HG03378 (cell line): ENCODE measurements around the gene CCT2.
"Not testable (repeated sequence)": the region's sequence is repeated elsewhere in the genome, so short reads cannot be mapped to it uniquely, and the experiment has no call there.

Source experiments
- ATAC-seq: cut with Tn5 transposase; IDR thresholded peaks from one replicate; pipeline ENCODE4 v1.9.1; 2021; ENCODE audit warnings: mild to moderate bottlenecking, moderate library complexity; ENCODE audit not compliant: unreplicated experiment

Gene CCT2

GRCh38 chr12:69583203-69583602 is 2.1 kb upstream of the CCT2 start:
- no peak for ATAC-seq

DNA sequence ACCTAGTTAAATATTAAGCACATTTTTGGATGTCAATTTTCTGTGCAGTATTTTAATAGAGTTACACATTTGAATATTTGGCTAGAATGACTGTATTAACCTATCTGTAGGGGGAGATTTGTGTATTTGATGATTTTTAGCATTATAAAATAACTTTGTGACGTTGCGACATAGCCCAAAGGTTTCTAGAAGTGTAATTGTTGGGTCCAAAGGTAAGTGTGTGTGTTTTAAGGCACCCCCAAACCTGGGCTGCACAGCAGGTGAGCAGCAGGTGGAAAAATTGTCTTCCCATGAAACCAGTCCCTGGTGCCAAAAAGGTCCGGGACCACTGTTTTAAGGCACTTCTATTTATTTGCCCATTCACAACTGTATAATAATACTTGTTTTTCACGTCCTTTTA is 3.3 kb downstream of the CCT2 start:
- no peak for ATAC-seq

GRCh38 chr12:69589082-69589481 is 3.8 kb downstream of the CCT2 start:
- ATAC-seq, result no peak

GRCh38 chr12:69595689-69596088 is 10.4 kb downstream of the CCT2 start:
- ATAC-seq, result no peak

DNA sequence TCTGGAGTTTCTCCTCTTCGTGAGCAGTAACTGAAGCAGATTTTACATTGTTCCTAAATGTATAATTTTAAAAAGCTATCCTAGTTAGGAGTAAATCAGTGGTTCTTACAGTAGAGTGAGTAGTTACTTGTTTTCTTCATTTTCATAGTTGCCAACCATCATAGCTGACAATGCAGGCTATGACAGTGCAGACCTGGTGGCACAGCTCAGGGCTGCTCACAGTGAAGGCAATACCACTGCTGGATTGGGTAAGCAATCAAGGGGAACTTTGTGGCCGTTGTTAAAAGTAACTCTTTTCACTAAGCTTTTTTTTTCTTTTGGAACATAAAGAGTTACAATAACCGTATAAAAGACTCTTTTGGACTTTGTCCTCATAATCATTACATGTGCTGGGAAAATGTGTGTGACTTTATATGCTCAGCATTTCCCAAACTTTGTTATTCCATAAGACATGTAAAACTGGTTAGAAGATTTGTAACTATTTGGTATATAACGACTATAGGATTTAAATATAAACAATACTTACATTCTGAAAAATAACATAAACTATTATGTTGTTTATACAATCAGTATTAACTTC is 13.0 kb downstream of the CCT2 start:
- ATAC-seq, result no peak

GRCh38 chr12:69600804-69601203 is 15.5 kb downstream of the CCT2 start:
- no peak for ATAC-seq

GRCh38 chr12:69601962-69602685 is 16.9 kb downstream of the CCT2 start:
- no peak for ATAC-seq

DNA sequence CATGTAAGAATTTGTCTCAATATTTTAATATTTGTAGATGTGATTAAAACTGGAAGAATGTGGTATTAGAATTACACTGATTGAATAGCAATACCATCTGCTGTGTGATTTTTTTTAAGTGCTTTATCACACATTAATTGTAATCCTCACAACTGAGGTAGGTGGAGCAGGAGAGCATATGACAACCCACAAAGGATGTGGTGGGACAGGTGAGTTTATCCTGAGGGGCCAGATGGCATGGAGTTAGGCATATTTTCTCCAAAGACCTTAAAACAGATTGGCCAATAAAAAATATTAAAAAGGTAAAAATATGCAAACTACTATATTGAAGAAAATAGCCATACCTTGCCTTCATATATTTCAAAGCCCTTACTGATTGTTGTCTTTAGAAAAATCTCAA is 17.7 kb downstream of the CCT2 start:
- no peak for ATAC-seq

GRCh38 chr12:69603556-69603955 is 18.3 kb downstream of the CCT2 start:
- not testable (repeated sequence) for ATAC-seq

- ATAC-seq, result not testable (repeated sequence)
These were observed 19.0 kb downstream of the CCT2 start for GRCh38 chr12:69604275-69604674.

GRCh38 chr12:69608114-69608513 is 22.9 kb downstream of the CCT2 start:
- no peak for ATAC-seq

- no peak for ATAC-seq
These were observed 24.9 kb downstream of the CCT2 start for GRCh38 chr12:69610126-69610525.

- ATAC-seq, result no peak
These were observed 25.5 kb downstream of the CCT2 start, which contains the start of gene LRRC10 for GRCh38 chr12:69610729-69611128. TSS of gene LRRC10 (minus strand) at chr12:69610907. CDS start at chr12:69610838, 69 bp downstream.

- no peak for ATAC-seq
These were observed 28.1 kb downstream of the CCT2 start for GRCh38 chr12:69613351-69613750.

DNA sequence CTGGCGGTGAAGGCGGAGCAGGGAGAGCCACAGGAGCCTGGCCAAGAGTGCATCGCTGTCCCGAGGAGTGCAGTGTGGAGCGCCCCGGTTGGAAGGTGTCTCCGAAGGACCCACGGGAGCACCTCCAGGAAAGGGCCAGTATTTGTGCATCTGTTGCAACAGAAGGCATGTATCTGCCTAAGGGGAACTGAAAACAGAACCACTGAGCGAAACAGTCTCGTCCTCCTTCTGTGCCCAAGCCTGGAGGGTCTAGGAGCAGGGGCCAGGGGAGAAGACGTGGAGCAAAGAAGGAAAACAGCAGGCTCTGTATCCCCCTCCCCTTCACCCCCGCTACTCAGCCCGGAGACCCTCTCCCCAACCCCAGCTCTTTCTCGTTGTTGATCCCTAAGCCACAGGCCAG is 30.8 kb downstream of the CCT2 start:
- ATAC-seq, result no peak

DNA sequence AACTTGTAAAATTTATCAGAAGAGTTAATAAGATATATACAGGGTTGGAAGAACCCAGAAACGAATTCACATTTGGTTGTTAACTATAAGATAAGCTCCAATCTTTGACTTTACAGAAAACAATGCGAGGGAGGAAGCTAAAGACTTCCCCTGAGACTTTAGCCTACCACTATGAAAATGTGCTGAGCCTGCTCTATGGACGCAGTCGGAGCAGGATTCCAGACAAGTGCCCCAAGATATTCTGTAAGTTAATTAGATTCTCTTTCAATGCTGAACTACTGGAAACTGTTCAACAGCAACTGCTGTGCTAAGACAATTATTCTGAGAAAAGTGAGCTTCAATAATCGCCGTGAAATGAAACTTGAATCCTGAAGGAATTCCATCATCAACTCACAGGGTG is 33.8 kb downstream of the CCT2 start:
- ATAC-seq, result no peak

DNA sequence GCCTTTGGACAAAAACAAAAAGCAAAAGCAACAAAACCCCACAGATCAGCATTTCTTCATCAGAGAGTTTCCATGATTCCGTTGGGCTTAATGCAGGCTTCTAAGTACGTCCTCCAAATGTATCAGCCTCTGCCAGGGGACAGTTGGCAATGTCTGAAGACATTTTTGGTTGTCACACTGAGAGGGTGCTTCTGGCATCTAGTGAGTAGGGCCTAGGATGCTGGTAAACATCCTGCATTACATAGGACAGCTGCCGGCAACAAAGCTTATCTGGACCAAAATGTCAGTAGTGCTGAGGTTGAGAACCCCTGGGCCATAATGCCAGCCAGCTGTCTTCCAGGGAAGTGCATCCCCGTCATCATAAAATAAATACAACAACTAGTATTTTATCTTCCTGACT is 34.8 kb downstream of the CCT2 start:
- ATAC-seq, result no peak

DNA sequence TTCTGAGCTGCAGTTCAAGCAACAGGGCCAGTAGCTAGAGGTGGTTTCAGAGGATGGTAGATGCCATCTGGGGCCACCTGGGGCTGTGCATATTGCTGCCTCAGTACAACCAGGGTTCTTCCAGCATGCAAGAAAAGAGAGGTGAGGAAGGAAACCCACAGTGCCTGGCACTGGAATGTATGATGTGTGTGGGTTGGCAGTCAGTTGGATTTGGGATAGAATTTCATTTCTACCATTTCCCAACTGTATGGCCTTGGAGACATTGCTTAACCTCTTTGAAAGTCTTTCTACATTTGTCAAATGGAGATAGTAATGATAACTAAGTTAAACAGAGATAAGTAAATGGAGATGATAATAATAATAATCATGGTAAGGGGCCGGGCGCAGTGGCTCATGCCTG is 35.7 kb downstream of the CCT2 start:
- no peak for ATAC-seq

- ATAC-seq, result no peak
These were observed 36.3 kb downstream of the CCT2 start for GRCh38 chr12:69621551-69621950.

DNA sequence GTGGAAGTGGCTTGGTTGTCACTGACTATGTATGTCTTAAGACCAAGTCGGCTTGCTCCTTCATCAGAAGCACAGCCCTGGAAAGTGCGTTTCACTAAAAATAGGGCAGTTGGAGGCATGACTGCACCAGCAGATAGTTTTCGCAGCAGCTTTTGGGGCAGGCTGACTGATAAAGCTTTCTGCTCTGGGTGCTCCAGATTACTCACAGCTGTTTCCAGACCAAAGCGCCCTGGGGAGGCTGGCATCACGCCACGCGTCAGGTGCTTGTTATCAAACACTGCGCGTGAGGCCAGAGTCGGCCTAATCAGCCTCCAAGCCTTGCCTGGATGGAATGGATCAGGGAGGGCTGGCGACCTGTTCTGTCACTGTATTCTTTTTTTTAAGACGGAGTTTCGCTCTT is 38.7 kb downstream of the CCT2 start:
- no peak for ATAC-seq

DNA sequence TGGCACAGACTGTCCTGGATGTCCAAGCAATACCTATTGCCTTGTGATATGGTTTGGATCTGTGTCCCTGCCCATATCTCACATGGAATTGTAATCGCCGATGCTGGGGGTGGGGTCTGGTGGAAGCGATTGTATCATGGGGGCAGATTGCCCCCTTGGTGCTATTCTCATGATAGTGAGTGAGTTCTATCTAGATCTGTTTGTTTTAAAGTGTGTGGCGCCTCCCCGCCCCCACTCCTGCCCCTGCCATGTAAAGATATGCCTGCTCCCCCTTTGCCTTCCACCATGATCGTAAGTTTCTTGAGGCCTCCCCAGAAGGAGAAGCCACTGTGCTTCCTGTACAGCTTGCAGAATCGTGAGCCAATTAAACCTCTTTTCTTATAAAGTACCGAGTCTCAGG is 42.2 kb downstream of the CCT2 start:
- ATAC-seq, result no peak

- ATAC-seq, result no peak
These were observed 44.9 kb downstream of the CCT2 start for GRCh38 chr12:69630191-69630590.

DNA sequence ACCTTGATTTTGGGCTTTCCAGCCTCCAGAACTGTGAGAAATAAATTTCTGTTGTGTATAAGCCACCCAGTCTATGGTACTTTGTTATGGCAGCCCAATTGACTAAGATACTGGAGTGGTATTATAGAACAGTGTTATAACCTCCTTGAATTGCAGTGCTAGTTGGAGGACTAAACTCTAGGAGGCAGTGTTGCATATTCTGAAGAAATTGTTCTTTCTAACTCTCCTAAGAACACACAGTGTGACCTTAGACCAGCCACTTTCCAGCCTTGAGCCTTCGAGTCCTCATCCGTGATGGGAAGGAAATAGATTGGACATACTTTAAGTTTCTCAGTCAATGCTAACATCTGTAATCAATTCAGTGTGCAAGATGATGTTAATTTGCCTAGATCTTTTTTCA is 47.8 kb downstream of the CCT2 start:
- no peak for ATAC-seq
